BE2C (cell line): Measurements from ENCODE around the gene MAN2A1.

ENCODE experiments used
- DNase-seq: peaks from one replicate; pipeline ENCODE4 v3.0.0-alpha.2; 2020
- H3K27me3 ChIP-seq: fragments of 250-450 bp; sonication (Bioruptor Pico); 2 replicates; pipeline ENCODE4 v1.5.1; 2020; ENCODE audit warnings: mild to moderate bottlenecking
- H3K36me3 ChIP-seq: fragments of 250-450 bp; sonication (Bioruptor Pico); 2 replicates; pipeline ENCODE4 v1.5.1; 2020; ENCODE audit warnings: mild to moderate bottlenecking
- H3K4me1 ChIP-seq: fragments of 250-450 bp; sonication (Bioruptor Pico); 2 replicates; pipeline ENCODE4 v1.5.1; 2020
- H3K4me3 ChIP-seq: 2 replicates; pipeline ENCODE4 v1.5.1; 2011; ENCODE audit warnings: low read depth, low read length
- H3K9me3 ChIP-seq: fragments of 250-450 bp; sonication (Bioruptor Pico); 2 replicates; pipeline ENCODE4 v1.5.1; 2020
- CTCF ChIP-seq: IDR thresholded peaks from 2 replicates; pipeline ENCODE4 v1.5.1; 2012; ENCODE audit warnings: mild to moderate bottlenecking, low read depth, low read length

The MAN2A1 gene

GRCh38 chr5:109685916-109686315, 3.8 kb upstream of the MAN2A1 start:
- H3K27me3 ChIP-seq, result no peaks in the 10 kb centered on the region
- no peak for DNase-seq
- H3K36me3 ChIP-seq, result no peaks in the 10 kb centered on the region
- no peak for TF ChIP-seq CTCF
- no peaks in the 10 kb centered on the region for H3K9me3 ChIP-seq
- H3K4me1 ChIP-seq, result no peaks in the 10 kb centered on the region
- H3K4me3 ChIP-seq, result no peak overlapping the region

- TF ChIP-seq CTCF, result peak; percentile 74
- no peaks in the 10 kb centered on the region for H3K27me3 ChIP-seq
- DNase-seq, result peak; percentile 28
These were observed 1.1 kb upstream of the MAN2A1 start for GRCh38 chr5:109688630-109688969.

GRCh38 chr5:109688970-109689739, 572 bp upstream of the MAN2A1 start:
- H3K9me3 ChIP-seq, result no peaks in the 10 kb centered on the region
- H3K36me3 ChIP-seq, result no peaks in the 10 kb centered on the region
- peak overlapping the region; percentile 87 for H3K4me3 ChIP-seq
- H3K27me3 ChIP-seq, result no peaks in the 10 kb centered on the region
- peak; percentile 91 for DNase-seq
- H3K4me1 ChIP-seq, result no peaks in the 10 kb centered on the region; the same call in 1 of the 2 replicates
- no peak for TF ChIP-seq CTCF

More at GRCh38 chr5:109688630-109688969, 1.1 kb upstream of the MAN2A1 start:
- Histone ChIP-seq H3K4me3 (peak overlapping the region; percentile 51), H3K4me1 (no peaks in the 10 kb centered on the region; the same call in 1 of the 2 replicates), H3K36me3 (no peaks in the 10 kb centered on the region), H3K9me3 (no peaks in the 10 kb centered on the region)

GRCh38 chr5:109690242-109690974, 681 bp downstream of the MAN2A1 start:
- Histone ChIP-seq H3K27me3 (no peaks in the 10 kb centered on the region), H3K36me3 (no peaks in the 10 kb centered on the region), H3K4me1 (no peaks in the 10 kb centered on the region; the same call in 1 of the 2 replicates), H3K9me3 (no peaks in the 10 kb centered on the region), H3K4me3 (peak overlapping the region; percentile 87)
- DNase-seq, result peak; percentile 63
- TF ChIP-seq CTCF, result 0 out of 2 replicates have a peak, but pooled peaks have one; percentile 6

GRCh38 chr5:109690975-109691574, 1.3 kb downstream of the MAN2A1 start:
- Histone ChIP-seq H3K4me3 (peak overlapping the region; percentile 87), H3K27me3 (no peaks in the 10 kb centered on the region), H3K36me3 (no peaks in the 10 kb centered on the region), H3K9me3 (no peaks in the 10 kb centered on the region), H3K4me1 (no peaks in the 10 kb centered on the region; the same call in 1 of the 2 replicates)
- DNase-seq, result peak; percentile 68
- TF ChIP-seq CTCF, result peak; percentile 79
